NCI-H345 (cell line): ENCODE data around the gene LRFN2.

Experiments
- DNase-seq: peaks from one replicate; lab custom pipeline; 2025; lab: John Stamatoyannopoulos, UW

LRFN2 gene

GRCh38 chr6:40586369-40587201 lies 579 bp downstream of the LRFN2 start:
- DNase-seq: peak; percentile 40

- peak; percentile 78 for DNase-seq
Measured at GRCh38 chr6:40585651-40586269, 1.4 kb downstream of the LRFN2 start.

- no peak for DNase-seq
Measured at GRCh38 chr6:40585223-40585622, 1.9 kb downstream of the LRFN2 start.

- DNase-seq: no peak
Measured at GRCh38 chr6:40584741-40585140, 2.4 kb downstream of the LRFN2 start.

- DNase-seq: no peak
Measured at GRCh38 chr6:40583709-40584108, 3.5 kb downstream of the LRFN2 start.

- no peak for DNase-seq
Measured at GRCh38 chr6:40582892-40583291, 4.3 kb downstream of the LRFN2 start.

- DNase-seq: no peak
Measured at GRCh38 chr6:40579101-40579500, 8.1 kb downstream of the LRFN2 start.

- DNase-seq: no peak
Measured at GRCh38 chr6:40577672-40578071, 9.5 kb downstream of the LRFN2 start.

- DNase-seq: no peak
Measured at GRCh38 chr6:40573221-40573620, 13.9 kb downstream of the LRFN2 start.

- DNase-seq: no peak
Measured at GRCh38 chr6:40569162-40569910, 17.8 kb downstream of the LRFN2 start.

- DNase-seq: no peak
Measured at GRCh38 chr6:40568062-40568708, 19.0 kb downstream of the LRFN2 start.

GRCh38 chr6:40563111-40563510 lies 24.1 kb downstream of the LRFN2 start:
- no peak for DNase-seq

- no peak for DNase-seq
Measured at GRCh38 chr6:40559056-40559455, 28.1 kb downstream of the LRFN2 start.

GRCh38 chr6:40558102-40558501 lies 29.1 kb downstream of the LRFN2 start:
- no peak for DNase-seq

GRCh38 chr6:40556881-40557280 lies 30.3 kb downstream of the LRFN2 start:
- no peak for DNase-seq

GRCh38 chr6:40556023-40556422 lies 31.1 kb downstream of the LRFN2 start:
- DNase-seq: no peak

- no peak for DNase-seq
Measured at GRCh38 chr6:40555092-40555491, 32.1 kb downstream of the LRFN2 start.

GRCh38 chr6:40552941-40553340 lies 34.2 kb downstream of the LRFN2 start:
- no peak for DNase-seq

- DNase-seq: no peak
Measured at GRCh38 chr6:40551966-40552505, 35.1 kb downstream of the LRFN2 start.

- DNase-seq: no peak
Measured at GRCh38 chr6:40550202-40551101, 36.7 kb downstream of the LRFN2 start.

GRCh38 chr6:40545954-40546353 lies 41.2 kb downstream of the LRFN2 start:
- no peak for DNase-seq
